Naive B cell (primary cell): Measurements from ENCODE around the gene TENM4. TPM values are rescaled to one million over a fixed set of nuclear protein-coding genes. Genes with fewer than 3 reads are reported as not detected.

Source experiments
- ATAC-seq, 2 donors: fragments of 150-1000 bp; cut with Tn5 transposase; 2 replicates each; pipeline ENCODE4 v1.10.0; 2021; ENCODE audit warnings: low read depth in 2 of 2, mild to moderate bottlenecking in 2 of 2, moderate library complexity in 2 of 2
- DNase-seq: peaks from one replicate; pipeline ENCODE4 v3.0.0; 2022
- H3K27ac Mint-ChIP-seq, 6 donors: one replicate each; pipeline ENCODE4 v1.8.0; 2020 to 2022; ENCODE audit warnings: mild to moderate bottlenecking in 6 of 6, mixed read lengths in 6 of 6, moderate library complexity in 5 of 6, inconsistent platforms in 2 of 6
- H3K27me3 Mint-ChIP-seq, 3 donors: one replicate each; pipeline ENCODE4 v1.8.0; 2021 to 2022; ENCODE audit warnings: mixed read lengths in 3 of 3, mild to moderate bottlenecking in 1 of 3
- H3K36me3 Mint-ChIP-seq, 2 donors: one replicate each; pipeline ENCODE4 v1.8.0; 2020 to 2022; ENCODE audit warnings: mixed read lengths in 2 of 2, inconsistent platforms in 1 of 2, mild to moderate bottlenecking in 1 of 2
- H3K4me1 Mint-ChIP-seq, 3 donors: one replicate each; pipeline ENCODE4 v1.8.0; 2020 to 2022; ENCODE audit warnings: mixed read lengths in 3 of 3, inconsistent platforms in 1 of 3, mild to moderate bottlenecking in 1 of 3, moderate library complexity in 1 of 3
- H3K4me3 Mint-ChIP-seq, 8 donors: one replicate each; pipeline ENCODE4 v1.8.0; 2020 to 2022; ENCODE audit warnings: mild to moderate bottlenecking in 8 of 8, mixed read lengths in 8 of 8, moderate library complexity in 8 of 8, inconsistent platforms in 2 of 8
- H3K9me3 Mint-ChIP-seq, 7 donors: one replicate each; pipeline ENCODE4 v1.8.0; 2020 to 2022; ENCODE audit warnings: mixed read lengths in 7 of 7, mild to moderate bottlenecking in 5 of 7, inconsistent platforms in 2 of 7, moderate library complexity in 1 of 7
- polyA plus RNA-seq, 6 donors: library from polyadenylated mRNA; unstranded; fragments of 300-500 nt; fragmentation: Illumina TruSeq; gene quantifications; one replicate each; pipeline ENCODE4 v1.2.3, GENCODE V29; 2021; ENCODE audit warnings: low read depth in 6 of 6

The TENM4 gene
- polyA plus RNA-seq, 6 donors from 2014 or later, result 3.8 TPM; not detected in 5

GRCh38 chr11:78821371-78822306 lies 619.2 kb downstream of the TENM4 start:
- Mint-ChIP-seq H3K27me3 (peaks cover 0 to 8% (median 5%) of the 10 kb centered on the region in 3 donors), H3K4me1 (no peaks in the 10 kb centered on the region), H3K4me3 (no peak overlapping the region), H3K9me3 (no peaks in the 10 kb centered on the region), H3K36me3 (no peaks in the 10 kb centered on the region), H3K27ac (no peak overlapping the region)
- DNase-seq, result no peak
- no peak for ATAC-seq

GRCh38 chr11:78820741-78821140 lies 620.1 kb downstream of the TENM4 start:
- ATAC-seq, result no peak
- Mint-ChIP-seq H3K36me3 (no peaks in the 10 kb centered on the region), H3K4me1 (no peaks in the 10 kb centered on the region), H3K9me3 (no peaks in the 10 kb centered on the region), H3K27ac (no peak overlapping the region), H3K27me3 (peaks cover 0 to 11% (median 5%) of the 10 kb centered on the region in 3 donors), H3K4me3 (no peak overlapping the region)
- no peak for DNase-seq

- Mint-ChIP-seq H3K4me1 (no peaks in the 10 kb centered on the region), H3K27ac (no peak overlapping the region), H3K36me3 (no peaks in the 10 kb centered on the region), H3K4me3 (no peak overlapping the region), H3K27me3 (peaks cover 9 to 11% (median 10%) of the 10 kb centered on the region in 3 donors), H3K9me3 (no peaks in the 10 kb centered on the region)
- DNase-seq (no peak), ATAC-seq (no peak)
These were observed 622.6 kb downstream of the TENM4 start for GRCh38 chr11:78818201-78818600.

GRCh38 chr11:78815831-78816230 lies 625.0 kb downstream of the TENM4 start:
- ATAC-seq, result no peak
- no peaks in the 10 kb centered on the region for H3K9me3 Mint-ChIP-seq
- H3K27ac Mint-ChIP-seq, result no peak overlapping the region

GRCh38 chr11:78812513-78813293 lies 628.1 kb downstream of the TENM4 start:
- H3K9me3 Mint-ChIP-seq, result no peaks in the 10 kb centered on the region
- H3K27ac Mint-ChIP-seq, result no peak overlapping the region
- ATAC-seq (no peak), DNase-seq (no peak)
- peaks cover 4 to 18% (median 8%) of the 10 kb centered on the region in 3 donors for H3K27me3 Mint-ChIP-seq
- H3K4me1 Mint-ChIP-seq, result peaks cover 0 to 4% (median 0%) of the 10 kb centered on the region in 3 donors
- H3K36me3 Mint-ChIP-seq, result no peaks in the 10 kb centered on the region
- no peak overlapping the region for H3K4me3 Mint-ChIP-seq

More at GRCh38 chr11:78815831-78816230, 625.0 kb downstream of the TENM4 start:
- Mint-ChIP-seq H3K36me3 (no peaks in the 10 kb centered on the region), H3K27me3 (peaks cover 8 to 18% (median 10%) of the 10 kb centered on the region in 3 donors), H3K4me1 (peaks cover 0 to 4% (median 0%) of the 10 kb centered on the region in 3 donors), H3K4me3 (no peak overlapping the region)
- no peak for DNase-seq

- H3K4me1 Mint-ChIP-seq, result peaks cover 0 to 4% (median 0%) of the 10 kb centered on the region in 3 donors
These were observed 630.2 kb downstream of the TENM4 start for GRCh38 chr11:78810559-78811009.

GRCh38 chr11:78809931-78810541 lies 630.8 kb downstream of the TENM4 start:
- Mint-ChIP-seq H3K4me1 (peaks cover 0 to 4% (median 0%) of the 10 kb centered on the region in 3 donors), H3K4me3 (no peak overlapping the region), H3K27ac (no peak overlapping the region), H3K27me3 (peaks cover 0 to 11% (median 4%) of the 10 kb centered on the region in 3 donors), H3K9me3 (peaks cover 0 to 2% (median 0%) of the 10 kb centered on the region in 7 donors), H3K36me3 (no peaks in the 10 kb centered on the region)
- ATAC-seq (no peak), DNase-seq (no peak)

More at GRCh38 chr11:78810559-78811009, 630.2 kb downstream of the TENM4 start:
- H3K9me3 Mint-ChIP-seq, result peaks cover 0 to 2% (median 0%) of the 10 kb centered on the region in 7 donors
- H3K4me3 Mint-ChIP-seq, result no peak overlapping the region
- no peak for DNase-seq
- no peaks in the 10 kb centered on the region for H3K36me3 Mint-ChIP-seq
- H3K27me3 Mint-ChIP-seq, result peaks cover 0 to 17% (median 4%) of the 10 kb centered on the region in 3 donors
- H3K27ac Mint-ChIP-seq, result no peak overlapping the region
- ATAC-seq, result no peak

GRCh38 chr11:78808923-78809322 lies 631.9 kb downstream of the TENM4 start:
- H3K27me3 Mint-ChIP-seq, result peaks cover 0 to 9% (median 2%) of the 10 kb centered on the region in 3 donors
- peaks cover 0 to 2% (median 0%) of the 10 kb centered on the region in 7 donors for H3K9me3 Mint-ChIP-seq
- no peaks in the 10 kb centered on the region for H3K36me3 Mint-ChIP-seq
- ATAC-seq (no peak), DNase-seq (no peak)
- peaks cover 0 to 4% (median 0%) of the 10 kb centered on the region in 3 donors for H3K4me1 Mint-ChIP-seq
- H3K27ac Mint-ChIP-seq, result no peak overlapping the region
- no peak overlapping the region for H3K4me3 Mint-ChIP-seq

- H3K4me3 Mint-ChIP-seq, result no peak overlapping the region
- peaks cover 0 to 2% (median 0%) of the 10 kb centered on the region in 7 donors for H3K9me3 Mint-ChIP-seq
- no peaks in the 10 kb centered on the region for H3K36me3 Mint-ChIP-seq
- H3K4me1 Mint-ChIP-seq, result no peaks in the 10 kb centered on the region
- DNase-seq (no peak), ATAC-seq (no peak)
- H3K27me3 Mint-ChIP-seq, result peaks cover 0 to 2% (median 0%) of the 10 kb centered on the region in 3 donors
- no peak overlapping the region for H3K27ac Mint-ChIP-seq
These were observed 633.5 kb downstream of the TENM4 start for GRCh38 chr11:78807351-78807750.

GRCh38 chr11:78806214-78807004 lies 634.4 kb downstream of the TENM4 start:
- no peak overlapping the region for H3K27ac Mint-ChIP-seq
- no peaks in the 10 kb centered on the region for H3K27me3 Mint-ChIP-seq
- no peak for DNase-seq
- no peak overlapping the region for H3K4me3 Mint-ChIP-seq
- H3K4me1 Mint-ChIP-seq, result no peaks in the 10 kb centered on the region
- no peak for ATAC-seq
- H3K36me3 Mint-ChIP-seq, result no peaks in the 10 kb centered on the region
- peaks cover 0 to 2% (median 0%) of the 10 kb centered on the region in 7 donors for H3K9me3 Mint-ChIP-seq

GRCh38 chr11:78804991-78805390 lies 635.8 kb downstream of the TENM4 start:
- Mint-ChIP-seq H3K4me3 (no peak overlapping the region), H3K36me3 (no peaks in the 10 kb centered on the region), H3K27ac (no peak overlapping the region), H3K4me1 (no peaks in the 10 kb centered on the region), H3K27me3 (no peaks in the 10 kb centered on the region), H3K9me3 (peaks cover 0 to 2% (median 0%) of the 10 kb centered on the region in 7 donors)
- ATAC-seq (no peak), DNase-seq (no peak)

- Mint-ChIP-seq H3K27ac (no peak overlapping the region), H3K36me3 (no peaks in the 10 kb centered on the region), H3K4me1 (no peaks in the 10 kb centered on the region), H3K27me3 (no peaks in the 10 kb centered on the region), H3K9me3 (peaks cover 0 to 2% (median 0%) of the 10 kb centered on the region in 7 donors), H3K4me3 (no peak overlapping the region)
- DNase-seq, result no peak
- no peak for ATAC-seq
These were observed 636.8 kb downstream of the TENM4 start for GRCh38 chr11:78803995-78804394.
